GM23338 (cell line): ENCODE results near the gene FLT3. TPM values are rescaled to one million over a fixed set of nuclear protein-coding genes. Genes with fewer than 3 reads are reported as not detected.

Experiments
- ATAC-seq: fragments of 200-7000 bp; cut with Tn5 transposase; 3 replicates; pipeline ENCODE4 v1.9.1; 2020
- DNase-seq: peaks from one replicate; pipeline ENCODE4 v3.0.0-alpha.2; 2015; ENCODE audit warnings: low spot score
- H2AFZ ChIP-seq: fragments of 200-600 bp; sonication (generic); 2 replicates; pipeline ENCODE4 v1.8.0; 2016; ENCODE audit warnings: antibody characterized with exemption, mild to moderate bottlenecking, moderate library complexity
- H3F3A ChIP-seq: fragments of 200-600 bp; sonication (generic); replicated peaks from 2 replicates; pipeline ENCODE4 v1.8.0; 2017; ENCODE audit warnings: antibody characterized with exemption, mixed run types, low read depth
- H3K27ac ChIP-seq: fragments of 200-600 bp; sonication (generic); 2 replicates; pipeline ENCODE4 v1.6.1; 2016; ENCODE audit warnings: low read depth
- H3K27me3 ChIP-seq: fragments of 200-600 bp; sonication (generic); 2 replicates; pipeline ENCODE4 v1.8.0; 2016; ENCODE audit warnings: mild to moderate bottlenecking, mixed run types, moderate library complexity; ENCODE audit not compliant: insufficient read depth
- H3K36me3 ChIP-seq: fragments of 200-600 bp; sonication (generic); 2 replicates; pipeline ENCODE4 v1.8.0; 2016; ENCODE audit warnings: mild to moderate bottlenecking; ENCODE audit not compliant: insufficient read depth
- H3K4me1 ChIP-seq: fragments of 200-600 bp; sonication (generic); 2 replicates; pipeline ENCODE4 v1.8.0; 2016; ENCODE audit warnings: mild to moderate bottlenecking, moderate library complexity; ENCODE audit not compliant: insufficient read depth
- H3K4me2 ChIP-seq: fragments of 200-600 bp; sonication (generic); 2 replicates; pipeline ENCODE4 v1.7.1; 2017; ENCODE audit warnings: mixed run types
- H3K4me3 ChIP-seq: fragments of 200-600 bp; sonication (generic); 2 replicates; pipeline ENCODE4 v1.6.1; 2016; ENCODE audit warnings: mixed run types
- H3K79me2 ChIP-seq: fragments of 200-600 bp; sonication (generic); replicated peaks from 2 replicates; pipeline ENCODE4 v1.8.0; 2017; ENCODE audit warnings: mild to moderate bottlenecking; ENCODE audit not compliant: insufficient read depth
- H3K9me2 ChIP-seq: fragments of 200-600 bp; sonication (generic); 2 replicates; pipeline ENCODE4 v1.8.0; 2017; ENCODE audit not compliant: insufficient read depth
- H4K20me1 ChIP-seq: fragments of 200-600 bp; sonication (generic); replicated peaks from 2 replicates; pipeline ENCODE4 v1.8.0; 2017; ENCODE audit warnings: mild to moderate bottlenecking; ENCODE audit not compliant: insufficient read depth
- H3K27ac Mint-ChIP-seq: 2 replicates; pipeline ENCODE4 v1.8.0; 2020; ENCODE audit warnings: inconsistent platforms, mild to moderate bottlenecking, moderate library complexity, mixed read lengths
- H3K27me3 Mint-ChIP-seq: 3 replicates; pipeline ENCODE4 v1.8.0; 2022; ENCODE audit warnings: low read depth, mild to moderate bottlenecking, moderate library complexity, mixed read lengths, inconsistent platforms; ENCODE audit not compliant: insufficient read depth, poor library complexity
- H3K36me3 Mint-ChIP-seq: 3 replicates; pipeline ENCODE4 v1.8.0; 2021; ENCODE audit warnings: low read depth, mild to moderate bottlenecking, inconsistent platforms, moderate library complexity, mixed read lengths
- H3K4me1 Mint-ChIP-seq: 3 replicates; pipeline ENCODE4 v1.8.0; 2020; ENCODE audit warnings: mild to moderate bottlenecking, inconsistent platforms, mixed read lengths
- H3K4me3 Mint-ChIP-seq: 3 replicates; pipeline ENCODE4 v1.8.0; 2021; ENCODE audit warnings: moderate library complexity, mild to moderate bottlenecking, inconsistent platforms, mixed read lengths
- H3K9me3 Mint-ChIP-seq: 3 replicates; pipeline ENCODE4 v1.8.0; 2020; ENCODE audit warnings: moderate library complexity, mild to moderate bottlenecking, inconsistent platforms, mixed read lengths
- CREB1 ChIP-seq: fragments of 250-450 bp; sonication (Bioruptor Pico); IDR thresholded peaks from 2 replicates; pipeline ENCODE4 v1.5.0; 2020; ENCODE audit warnings: low read depth, mild to moderate bottlenecking, moderate library complexity
- CTCF ChIP-seq, 2 experiments: fragments of 200-600 bp in 1 of 2; sonication (generic) in 1 of 2; conservative IDR thresholded peaks; 2 replicates each; pipeline versions ENCODE4 v1.5.1 to v1.6.1; 2016 to 2017; ENCODE audit warnings: antibody characterized with exemption in 2 of 2, low read depth in 2 of 2, mild to moderate bottlenecking in 2 of 2, moderate library complexity in 1 of 2
- ETS1 ChIP-seq: IDR thresholded peaks from 2 replicates; pipeline ENCODE4 v1.6.1; 2016; ENCODE audit warnings: antibody characterized with exemption
- EZH2 ChIP-seq: fragments of 200-600 bp; sonication (generic); IDR thresholded peaks from one replicate; pipeline ENCODE4 v1.8.0; 2017; ENCODE audit warnings: antibody characterized with exemption, mild to moderate bottlenecking, low read depth; ENCODE audit not compliant: unreplicated experiment
- EZH2phosphoT487 ChIP-seq: fragments of 200-600 bp; sonication (generic); IDR thresholded peaks from one replicate; pipeline ENCODE4 v1.8.1; 2018; ENCODE audit warnings: antibody characterized with exemption; ENCODE audit not compliant: unreplicated experiment
- JUNB ChIP-seq: IDR thresholded peaks from one replicate; pipeline ENCODE4 v1.6.1; 2016; ENCODE audit warnings: antibody characterized with exemption; ENCODE audit not compliant: unreplicated experiment
- NANOG ChIP-seq: IDR thresholded peaks from 2 replicates; pipeline ENCODE4 v1.6.1; 2016; ENCODE audit warnings: antibody characterized with exemption, borderline replicate concordance
- POLR2AphosphoS5 ChIP-seq: IDR thresholded peaks from 2 replicates; pipeline ENCODE4 v1.6.1; 2016; ENCODE audit warnings: antibody characterized with exemption, low read depth
- STAT1 ChIP-seq: IDR thresholded peaks from one replicate; pipeline ENCODE4 v1.6.1; 2016; ENCODE audit warnings: antibody characterized with exemption; ENCODE audit not compliant: unreplicated experiment
- ZNF114 ChIP-seq: fragments of 250-450 bp; sonication (Bioruptor Pico); IDR thresholded peaks from 2 replicates; pipeline ENCODE4 v1.5.0; 2020; ENCODE audit warnings: mild to moderate bottlenecking, moderate library complexity
- ZNF331 ChIP-seq: fragments of 250-450 bp; sonication (Bioruptor Pico); IDR thresholded peaks from 2 replicates; pipeline ENCODE4 v1.5.0; 2020; ENCODE audit warnings: low read depth, mild to moderate bottlenecking, moderate library complexity
- ZNF462 ChIP-seq: fragments of 250-450 bp; sonication (Bioruptor Pico); IDR thresholded peaks from 2 replicates; pipeline ENCODE4 v1.5.0; 2020; ENCODE audit warnings: mild to moderate bottlenecking, moderate library complexity
- polyA plus RNA-seq: library from polyadenylated mRNA; unstranded; fragments of >200 nt; fragmentation: Nextera tagmentation; extraction: Ambion mirVana; gene quantifications from 2 replicates; pipeline ENCODE4 v1.2.1, GENCODE V29; 2016
- total RNA-seq: library from RNA; depleted of rRNA; stranded (reverse); fragments of >200 nt; shearing (Covaris generic); gene quantifications from 2 replicates; pipeline ENCODE4 v1.2.3, GENCODE V29; 2014
- TF ChIP-seq, protein P1 (sequence below): IDR thresholded peaks from one replicate; pipeline ENCODE4 v1.6.1; 2018; ENCODE audit warnings: antibody characterized with exemption; ENCODE audit not compliant: unreplicated experiment

Gene FLT3
- total and polyA plus RNA-seq, 2 experiments from 2014 or later = 0.17 to 0.44 TPM

DNA sequence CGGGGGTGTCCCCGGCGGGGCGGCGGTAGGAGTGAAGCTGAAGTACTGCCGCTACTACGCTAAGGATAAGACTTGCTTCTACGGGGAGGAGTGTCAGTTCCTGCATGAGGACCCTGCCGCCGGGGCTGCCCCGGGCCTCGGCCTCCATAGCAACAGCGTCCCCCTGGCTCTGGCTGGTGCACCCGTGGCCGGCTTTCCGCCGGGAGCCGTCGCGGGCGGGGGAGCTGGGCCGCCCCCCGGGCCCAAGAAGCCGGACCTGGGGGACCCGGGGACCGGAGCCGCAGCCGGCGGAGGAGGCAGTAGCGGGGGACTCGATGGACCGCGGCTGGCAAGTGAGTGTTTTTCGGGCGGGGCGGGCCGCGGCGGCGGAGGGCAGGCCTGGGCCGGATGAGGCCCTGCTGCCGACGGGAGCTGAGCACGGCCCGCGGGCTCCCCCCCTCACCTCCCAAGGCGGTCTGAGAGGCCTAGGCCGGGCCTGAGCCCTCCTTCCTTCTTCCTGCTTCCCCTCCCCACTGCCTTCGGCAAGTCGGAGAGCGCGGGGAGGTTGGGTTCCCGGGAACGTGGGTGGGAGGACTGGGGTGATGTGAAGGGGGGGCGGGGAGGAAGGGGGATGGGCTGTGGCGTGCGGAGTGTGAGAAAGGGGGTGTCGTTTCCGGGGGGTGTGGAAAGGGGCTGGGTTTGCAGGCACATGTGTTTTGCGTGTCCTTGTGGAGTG is 38.5 kb upstream of the FLT3 start:
- Histone ChIP-seq H3K27me3 (no peaks in the 10 kb centered on the region), H3K36me3 (no peaks in the 10 kb centered on the region), H3K27ac (peak overlapping the region; percentile 99), H3F3A (peaks cover 13% of the 10 kb centered on the region; the same call in 1 of the 2 replicates), H3K79me2 (peaks cover 58% of the 10 kb centered on the region), H3K4me1 (peaks cover 24% of the 10 kb centered on the region), H3K4me3 (peak overlapping the region; percentile 90), H3K4me2 (peak overlapping the region; percentile 95), H4K20me1 (no peaks in the 10 kb centered on the region), H2AFZ (no peak overlapping the region), H3K9me2 (no peaks in the 10 kb centered on the region)
- DNase-seq (peak; percentile 85), ATAC-seq (peak; percentile 68)
- H3K4me1 Mint-ChIP-seq = peaks cover 39% of the 10 kb centered on the region
- peak overlapping the region; percentile 87 for H3K4me3 Mint-ChIP-seq
- TF ChIP-seq ZNF114 (CRISPR knock-in tag) (no peak), STAT1 (no peak), ETS1 (no peak), EZH2phosphoT487 (no peak), ZNF462 (no peak), NANOG (no peak), CTCF (conservative IDR thresholded peaks at IDR 0.05; ENCODE audit: low read depth in 2 of 2) (no peak), CREB1 (CRISPR knock-in tag) (no peak), JUNB (no peak), EZH2 (no peak), POLR2AphosphoS5 (peak; percentile 72), ZNF331 (CRISPR knock-in tag) (no peak)
- TF ChIP-seq, protein P1, sequence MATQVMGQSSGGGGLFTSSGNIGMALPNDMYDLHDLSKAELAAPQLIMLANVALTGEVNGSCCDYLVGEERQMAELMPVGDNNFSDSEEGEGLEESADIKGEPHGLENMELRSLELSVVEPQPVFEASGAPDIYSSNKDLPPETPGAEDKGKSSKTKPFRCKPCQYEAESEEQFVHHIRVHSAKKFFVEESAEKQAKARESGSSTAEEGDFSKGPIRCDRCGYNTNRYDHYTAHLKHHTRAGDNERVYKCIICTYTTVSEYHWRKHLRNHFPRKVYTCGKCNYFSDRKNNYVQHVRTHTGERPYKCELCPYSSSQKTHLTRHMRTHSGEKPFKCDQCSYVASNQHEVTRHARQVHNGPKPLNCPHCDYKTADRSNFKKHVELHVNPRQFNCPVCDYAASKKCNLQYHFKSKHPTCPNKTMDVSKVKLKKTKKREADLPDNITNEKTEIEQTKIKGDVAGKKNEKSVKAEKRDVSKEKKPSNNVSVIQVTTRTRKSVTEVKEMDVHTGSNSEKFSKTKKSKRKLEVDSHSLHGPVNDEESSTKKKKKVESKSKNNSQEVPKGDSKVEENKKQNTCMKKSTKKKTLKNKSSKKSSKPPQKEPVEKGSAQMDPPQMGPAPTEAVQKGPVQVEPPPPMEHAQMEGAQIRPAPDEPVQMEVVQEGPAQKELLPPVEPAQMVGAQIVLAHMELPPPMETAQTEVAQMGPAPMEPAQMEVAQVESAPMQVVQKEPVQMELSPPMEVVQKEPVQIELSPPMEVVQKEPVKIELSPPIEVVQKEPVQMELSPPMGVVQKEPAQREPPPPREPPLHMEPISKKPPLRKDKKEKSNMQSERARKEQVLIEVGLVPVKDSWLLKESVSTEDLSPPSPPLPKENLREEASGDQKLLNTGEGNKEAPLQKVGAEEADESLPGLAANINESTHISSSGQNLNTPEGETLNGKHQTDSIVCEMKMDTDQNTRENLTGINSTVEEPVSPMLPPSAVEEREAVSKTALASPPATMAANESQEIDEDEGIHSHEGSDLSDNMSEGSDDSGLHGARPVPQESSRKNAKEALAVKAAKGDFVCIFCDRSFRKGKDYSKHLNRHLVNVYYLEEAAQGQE = peak; percentile 11
- H3K36me3 Mint-ChIP-seq = peaks cover 2% of the 10 kb centered on the region; the same call in 2 of the 3 replicates
- H3K9me3 Mint-ChIP-seq = no peaks in the 10 kb centered on the region
- peak overlapping the region; percentile 86 for H3K27ac Mint-ChIP-seq
- H3K27me3 Mint-ChIP-seq = peaks cover 10% of the 10 kb centered on the region
